GM18519 (cell line): ENCODE measurements around the gene ALKBH2.
"Not testable (repeated sequence)": the region's sequence is repeated elsewhere in the genome, so short reads cannot be mapped to it uniquely, and the experiment has no call there.

ENCODE experiments used
- ATAC-seq: cut with Tn5 transposase; IDR thresholded peaks from one replicate; pipeline ENCODE4 v1.9.1; 2021; ENCODE audit warnings: mild to moderate bottlenecking, moderate library complexity; ENCODE audit not compliant: unreplicated experiment, low FRiP score

ALKBH2 gene

DNA sequence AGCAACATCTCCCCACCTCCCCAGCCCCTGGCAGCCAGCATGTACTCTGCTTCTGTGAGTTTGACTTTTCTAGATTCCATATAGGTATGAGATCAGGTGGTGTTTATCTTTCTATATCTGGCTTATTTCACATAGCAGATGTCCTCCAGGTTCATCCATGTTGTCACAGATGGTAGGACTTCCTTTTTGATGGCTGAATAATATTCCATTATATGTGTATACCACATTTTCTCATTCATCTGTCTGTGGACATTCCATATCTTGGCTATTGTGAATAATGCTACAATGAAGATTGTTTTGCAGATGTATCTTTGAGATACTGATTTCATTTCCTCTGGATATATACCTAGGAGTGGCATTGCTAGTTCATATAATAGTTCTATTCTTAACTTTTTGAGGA is 18.4 kb downstream of the ALKBH2 start:
- ATAC-seq: no peak

- no peak for ATAC-seq
Observed at GRCh38 chr12:109069307-109070271, 23.7 kb downstream of the ALKBH2 start.

- no peak for ATAC-seq
Observed at GRCh38 chr12:109065853-109066193, 27.4 kb downstream of the ALKBH2 start.

GRCh38 chr12:109065154-109065852 is 28.0 kb downstream of the ALKBH2 start:
- ATAC-seq: no peak

DNA sequence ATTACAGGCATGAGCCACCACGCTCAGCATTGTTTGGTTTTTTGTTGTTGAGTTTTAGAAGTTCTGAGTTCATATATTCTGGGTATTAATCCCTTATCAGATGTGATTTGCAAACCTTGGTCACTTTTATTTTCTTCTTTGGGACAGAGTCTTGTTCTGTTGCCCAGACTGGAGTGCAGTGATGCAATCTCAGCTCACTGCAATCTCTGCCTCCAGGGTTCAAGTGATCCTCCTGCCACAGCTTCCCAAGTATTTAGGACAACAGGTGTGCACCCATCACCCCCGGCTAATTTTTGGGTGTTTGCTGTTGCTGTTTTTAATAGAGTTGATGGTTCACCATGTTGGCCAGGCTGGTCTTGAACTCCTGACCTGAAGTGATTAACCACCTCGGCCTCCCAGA is 29.1 kb downstream of the ALKBH2 start:
- no peak for ATAC-seq

DNA sequence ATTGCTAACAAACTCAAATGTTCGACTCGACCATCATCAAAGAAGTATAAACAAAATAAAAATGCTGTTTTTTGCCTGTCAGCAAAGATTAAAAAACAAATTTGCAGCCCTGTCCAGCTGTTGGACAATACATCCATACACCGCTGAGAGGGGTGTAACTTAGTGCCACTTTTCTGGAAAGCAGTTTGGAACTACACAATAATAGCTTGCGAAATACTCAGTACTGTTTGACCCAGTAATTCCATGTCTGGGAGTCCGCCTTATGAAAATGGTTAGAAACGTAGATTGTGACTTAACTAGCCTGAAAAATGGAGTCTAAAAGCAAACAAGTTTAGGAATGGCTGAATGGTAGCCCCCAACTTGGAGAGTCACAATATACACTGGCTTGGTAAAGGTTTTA is 34.5 kb downstream of the ALKBH2 start:
- no peak for ATAC-seq

DNA sequence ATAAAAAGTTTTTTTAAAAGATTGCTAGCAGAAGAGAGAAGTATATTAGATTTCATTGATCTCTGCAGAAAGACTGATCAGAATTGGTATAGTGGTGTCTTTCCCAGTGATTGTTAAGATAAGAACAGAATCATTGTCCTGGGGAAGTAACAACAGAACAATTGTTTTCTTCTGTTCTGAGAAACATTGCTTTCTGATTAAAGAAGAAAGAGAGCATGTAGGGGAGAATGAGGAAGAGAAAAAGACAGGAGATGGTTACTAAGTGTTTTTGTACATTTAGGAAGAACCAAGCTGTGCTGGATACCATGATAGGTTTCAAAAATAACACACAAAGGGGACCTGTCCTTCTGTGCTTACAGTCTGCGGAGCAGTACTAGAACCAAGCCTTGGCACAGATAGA is 35.9 kb downstream of the ALKBH2 start:
- ATAC-seq: no peak

DNA sequence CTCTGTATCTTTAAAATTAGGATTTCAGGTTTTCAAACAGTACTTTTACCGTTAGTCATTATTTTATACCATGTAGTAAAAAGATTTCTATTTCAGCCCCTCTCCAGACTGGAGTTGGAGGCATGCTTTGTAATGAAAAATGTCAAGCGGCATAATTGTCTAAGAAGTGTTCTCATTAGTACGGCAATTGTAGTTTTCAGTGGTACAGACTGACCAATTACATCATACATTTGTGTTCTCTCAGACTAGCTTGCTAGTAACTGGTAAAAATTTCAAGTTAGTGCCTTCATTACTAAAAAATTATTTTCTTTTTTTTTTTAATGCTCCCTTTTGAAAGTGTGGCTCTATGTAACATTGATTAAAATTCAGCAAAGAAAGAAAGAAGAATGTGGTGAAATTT is 36.4 kb downstream of the ALKBH2 start:
- no peak for ATAC-seq

DNA sequence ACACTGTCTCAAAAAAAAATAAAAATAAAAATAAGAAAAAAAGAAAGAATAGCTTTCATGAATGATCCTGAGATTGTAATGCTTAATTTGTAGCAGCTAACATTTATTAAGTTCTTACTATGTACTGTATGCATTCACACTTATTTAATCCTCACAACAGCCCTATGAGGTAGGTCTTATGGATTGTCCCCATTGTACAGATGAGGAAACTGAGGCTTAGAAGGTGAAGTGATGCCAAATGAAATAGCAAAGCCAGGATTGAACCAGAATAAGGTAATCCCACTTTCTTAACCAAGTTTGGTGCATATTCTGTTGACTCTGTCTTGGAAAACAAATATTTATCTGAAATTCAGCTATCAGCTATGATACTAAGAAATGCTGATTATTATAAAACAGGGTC is 38.8 kb downstream of the ALKBH2 start:
- no peak for ATAC-seq

- ATAC-seq: not testable (repeated sequence)
Observed at GRCh38 chr12:109054124-109054513, 39.2 kb downstream of the ALKBH2 start.

DNA sequence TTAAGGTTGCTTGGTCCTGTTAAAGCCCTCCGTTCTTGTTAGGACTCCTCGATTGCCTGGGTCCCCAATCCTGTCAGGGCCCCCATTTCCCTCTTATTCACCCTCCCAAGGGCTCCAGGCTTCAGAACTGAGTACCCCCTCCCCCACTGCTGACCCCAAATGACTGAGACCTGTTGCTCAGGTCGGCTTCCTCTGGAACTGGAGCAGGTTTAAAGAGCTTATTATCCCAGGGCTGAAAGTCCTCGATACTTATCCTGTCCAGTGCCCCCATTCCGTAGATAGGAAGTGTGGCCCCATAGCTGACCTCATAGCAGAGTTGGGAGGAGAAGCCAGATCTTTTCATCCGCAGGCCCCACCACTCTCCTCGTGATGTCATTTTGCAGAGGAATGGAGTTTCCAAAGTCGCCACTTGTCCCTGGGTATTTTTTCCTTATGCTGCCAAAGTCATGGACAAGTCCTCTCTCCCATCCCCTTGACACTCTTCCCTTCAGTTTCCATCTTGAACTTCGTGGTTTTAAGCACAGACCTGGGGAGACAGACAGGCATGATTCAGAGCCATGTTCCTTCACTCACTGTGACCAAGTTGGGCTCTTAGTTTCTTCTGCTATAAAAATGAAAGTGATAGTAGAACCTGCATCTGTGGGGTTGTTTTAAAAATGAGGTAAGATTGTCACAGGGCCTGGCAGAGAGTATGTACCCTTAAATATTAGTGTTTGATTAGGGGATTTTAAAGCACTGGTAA is 39.7 kb downstream of the ALKBH2 start:
- ATAC-seq: peak; percentile 37

DNA sequence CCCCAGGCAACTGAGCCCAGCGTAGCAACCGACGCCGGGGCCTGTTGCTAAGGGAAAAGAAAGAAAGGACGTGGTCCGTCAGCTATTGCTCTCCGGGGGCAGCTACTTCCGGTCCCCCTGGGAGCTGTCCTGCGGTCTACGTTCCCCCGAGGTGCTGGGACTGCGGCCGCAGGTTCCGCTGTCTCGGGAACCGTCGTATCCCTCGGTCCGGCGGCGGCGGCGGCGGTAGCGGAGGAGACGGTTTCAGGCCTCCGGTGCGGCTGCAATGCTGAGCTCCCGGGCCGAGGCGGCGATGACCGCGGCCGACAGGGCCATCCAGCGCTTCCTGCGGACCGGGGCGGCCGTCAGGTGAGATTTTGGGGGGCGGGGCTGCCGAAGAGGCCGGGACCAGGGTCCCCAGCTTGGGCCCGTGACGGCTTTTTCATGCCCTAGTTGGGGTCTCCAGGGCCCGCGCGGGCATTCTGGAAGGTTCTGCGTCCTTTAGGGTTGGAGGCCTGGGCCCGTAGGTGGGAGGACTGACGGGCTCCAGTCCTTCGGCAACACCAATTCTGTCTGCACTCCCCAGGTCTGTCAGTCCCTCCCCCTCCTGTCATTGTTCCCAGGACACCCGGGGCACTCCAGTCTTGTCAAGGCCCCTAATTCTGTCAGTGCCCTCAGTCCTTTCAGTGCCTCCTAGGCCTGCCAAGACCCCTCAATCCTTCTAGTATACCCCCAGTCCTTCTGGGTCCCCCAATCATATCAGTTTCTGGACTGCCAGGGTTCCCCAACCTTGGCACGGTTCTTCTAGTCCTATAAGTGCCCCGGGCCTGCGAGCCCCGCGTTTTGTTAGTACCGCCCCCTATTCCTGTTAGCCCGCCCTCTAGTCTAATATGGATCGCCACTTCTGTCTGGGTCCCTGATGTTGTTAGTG is 40.6 kb downstream of the ALKBH2 start, which contains the start of gene USP30:
USP30 (plus strand) TSS at position 163 of the 910 bp plus-strand sequence; CDS start at position 266, 103 bp downstream.
- ATAC-seq: peak; percentile 55

DNA sequence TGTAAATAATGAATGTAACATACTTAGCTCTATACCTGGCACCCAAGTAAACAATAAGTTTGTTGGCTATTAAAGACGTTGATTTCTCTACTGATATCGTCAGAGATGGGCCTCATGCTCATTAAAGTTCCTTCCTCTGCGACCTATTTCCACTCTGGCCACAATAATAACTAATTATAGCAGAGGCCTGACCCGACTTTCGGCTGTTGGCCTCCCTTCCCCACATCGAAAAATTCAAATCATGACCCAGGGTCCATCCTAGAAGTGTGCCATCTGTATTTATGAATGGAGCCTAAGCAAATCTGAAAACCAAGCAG is 41.2 kb downstream of the ALKBH2 start:
- ATAC-seq: peak; percentile 3

DNA sequence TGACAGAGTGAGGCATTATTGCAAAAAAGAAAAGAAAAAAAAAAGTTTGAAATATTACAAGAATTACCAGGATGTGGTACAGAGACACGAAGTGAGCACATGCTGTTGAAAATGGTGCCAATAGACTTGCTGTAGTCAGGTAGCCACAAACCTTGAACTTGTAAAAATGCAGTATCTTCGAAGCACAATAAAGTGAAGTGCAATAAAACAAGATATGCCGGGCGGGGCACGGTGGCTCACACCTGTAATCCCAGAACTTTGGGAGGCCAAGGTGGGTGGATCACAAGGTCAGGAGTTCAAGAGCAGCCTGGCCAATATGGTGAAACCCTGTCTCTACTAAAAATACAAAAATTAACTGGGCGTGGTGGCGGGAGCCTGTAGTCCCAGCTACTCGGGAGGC is 43.5 kb downstream of the ALKBH2 start:
- ATAC-seq: not testable (repeated sequence)

DNA sequence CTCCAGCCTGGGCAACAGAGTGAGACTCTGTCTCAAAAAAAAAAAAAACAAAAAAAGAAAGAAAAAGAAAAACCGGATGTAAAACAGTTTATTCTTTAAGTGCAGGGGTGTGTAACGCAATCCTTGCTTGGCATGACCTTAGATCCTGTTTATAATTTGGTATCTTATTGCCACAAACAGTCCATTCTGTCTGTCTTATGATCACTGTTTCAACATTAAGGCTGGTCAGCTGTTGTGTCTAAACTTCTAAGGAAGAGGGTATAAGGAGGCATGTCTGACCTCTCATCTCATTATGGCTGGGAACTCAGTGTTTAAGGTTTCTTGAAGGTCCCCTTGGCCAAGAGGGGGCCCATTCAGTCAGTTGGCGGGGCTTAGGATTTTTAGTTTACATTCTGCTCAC is 44.6 kb downstream of the ALKBH2 start:
- not testable (repeated sequence) for ATAC-seq

- no peak for ATAC-seq
Observed at GRCh38 chr12:109047081-109047805, 46.0 kb downstream of the ALKBH2 start.

GRCh38 chr12:109044241-109044640 is 49.0 kb downstream of the ALKBH2 start:
- no peak for ATAC-seq
